ENCODE results near the gene AKNA. TPM values are rescaled to one million over a fixed set of nuclear protein-coding genes. Genes with fewer than 3 reads are reported as not detected.

AKNA gene
- total and polyA plus RNA-seq, 4 donors: 29.5 to 79.5 (median 48.6) TPM

- 62 to 70% methylated on average over 16 of the region's 16 CpGs for WGBS, 2 donors
- Histone ChIP-seq H3K4me3 (no peak overlapping the region), H3K36me3 (ENCODE audit: control insufficient read depth in 4 of 4, insufficient read depth in 4 of 4, low read length in 4 of 4) (peaks cover 0 to 3% (median 0%) of the 10 kb centered on the region in 4 donors), H3K4me1 (ENCODE audit: control insufficient read depth in 5 of 5, insufficient read depth in 5 of 5, low read length in 5 of 5) (peaks cover 0 to 47% (median 8%) of the 10 kb centered on the region in 5 donors), H3K27ac (ENCODE audit: low read depth in 1 of 2, low read length in 1 of 2) (peak overlapping the region in 1 of 2 donors; percentile 41), H3K27me3 (ENCODE audit: control insufficient read depth in 3 of 3, insufficient read depth in 3 of 3, low read length in 2 of 3) (no peaks in the 10 kb centered on the region), H3K9me3 (ENCODE audit: control insufficient read depth in 4 of 4, insufficient read depth in 3 of 4, low read length in 3 of 4) (no peaks in the 10 kb centered on the region), H3K9ac (ENCODE audit: insufficient read depth in 1 of 2, low read length in 2 of 2) (peak overlapping the region in 1 of 2 donors; percentile 89)
- ATAC-seq (ENCODE audit: insufficient read depth, low FRiP score) (no peak), DNase-seq (peak; percentile 92 to 99 (median 99))
- no peak for TF ChIP-seq CTCF (IDR thresholded peaks at IDR 0.05; ENCODE audit: control extremely low read depth, extremely low read depth)
These were observed 8.9 kb upstream of the AKNA start for GRCh38 chr9:114396558-114397218.

- peaks cover 0 to 3% (median 0%) of the 10 kb centered on the region in 4 donors for H3K36me3 ChIP-seq (ENCODE audit: control insufficient read depth in 4 of 4, insufficient read depth in 4 of 4, low read length in 4 of 4)
- no peak for TF ChIP-seq CTCF (IDR thresholded peaks at IDR 0.05; ENCODE audit: control extremely low read depth, extremely low read depth)
- no peak overlapping the region for H3K27ac ChIP-seq (ENCODE audit: low read depth in 1 of 2, low read length in 1 of 2)
- H3K27me3 ChIP-seq (ENCODE audit: control insufficient read depth in 3 of 3, insufficient read depth in 3 of 3, low read length in 2 of 3): no peaks in the 10 kb centered on the region
- ATAC-seq (ENCODE audit: insufficient read depth, low FRiP score) (no peak), DNase-seq (no peak)
- no peaks in the 10 kb centered on the region for H3K9me3 ChIP-seq (ENCODE audit: control insufficient read depth in 4 of 4, insufficient read depth in 3 of 4, low read length in 3 of 4)
- no peak overlapping the region for H3K9ac ChIP-seq (ENCODE audit: insufficient read depth in 1 of 2, low read length in 2 of 2)
- 94% methylated on average over 5 of the region's 5 CpGs for WGBS, 2 donors
- H3K4me1 ChIP-seq (ENCODE audit: control insufficient read depth in 5 of 5, insufficient read depth in 5 of 5, low read length in 5 of 5): peaks cover 0 to 52% (median 8%) of the 10 kb centered on the region in 5 donors
- no peak overlapping the region for H3K4me3 ChIP-seq
These were observed 8.0 kb upstream of the AKNA start for GRCh38 chr9:114395768-114396167.

GRCh38 chr9:114395334-114395617 is 7.5 kb upstream of the AKNA start:
- H3K9ac ChIP-seq (ENCODE audit: insufficient read depth in 1 of 2, low read length in 2 of 2): peak overlapping the region in 1 of 2 donors; percentile 24
- H3K4me1 ChIP-seq (ENCODE audit: control insufficient read depth in 5 of 5, insufficient read depth in 5 of 5, low read length in 5 of 5): peaks cover 0 to 57% (median 10%) of the 10 kb centered on the region in 5 donors
- H3K27ac ChIP-seq (ENCODE audit: low read depth in 1 of 2, low read length in 1 of 2): peak overlapping the region in 1 of 2 donors; percentile 82

More at GRCh38 chr9:114395334-114395617, 7.5 kb upstream of the AKNA start:
- Histone ChIP-seq H3K36me3 (ENCODE audit: control insufficient read depth in 4 of 4, insufficient read depth in 4 of 4, low read length in 4 of 4) (peaks cover 0 to 3% (median 0%) of the 10 kb centered on the region in 4 donors), H3K9me3 (ENCODE audit: control insufficient read depth in 4 of 4, insufficient read depth in 3 of 4, low read length in 3 of 4) (no peaks in the 10 kb centered on the region), H3K27me3 (ENCODE audit: control insufficient read depth in 3 of 3, insufficient read depth in 3 of 3, low read length in 2 of 3) (no peaks in the 10 kb centered on the region), H3K4me3 (no peak overlapping the region)
- WGBS, 2 donors: 43 to 46% methylated on average over 5 of the region's 5 CpGs
- DNase-seq (peak in 2 of 3 donors; percentile 54 to 73), ATAC-seq (ENCODE audit: insufficient read depth, low FRiP score) (no peak)
- TF ChIP-seq CTCF (IDR thresholded peaks at IDR 0.05; ENCODE audit: control extremely low read depth, extremely low read depth): no peak

Measured in lung (tissue), 12 donors.